HepG2 (cell line): ENCODE measurements around the gene PRUNE1. TPM values are rescaled to one million over a fixed set of nuclear protein-coding genes. Genes with fewer than 3 reads are reported as not detected.

Source experiments
- ARNTL ChIP-seq: sonication (generic); formaldehyde crosslinking; IDR thresholded peaks from 2 replicates; pipeline ENCODE4 v1.4.0; 2020; ENCODE audit warnings: mild to moderate bottlenecking, missing genetic modification reagents
- CSRNP1 ChIP-seq: sonication (generic); formaldehyde crosslinking; IDR thresholded peaks from 2 replicates; pipeline ENCODE4 v1.8.1; 2023; ENCODE audit warnings: mild to moderate bottlenecking, missing genetic modification reagents
- FOSL1 ChIP-seq: sonication (generic); formaldehyde crosslinking; IDR thresholded peaks from 2 replicates; pipeline ENCODE4 v1.9.0; 2021; ENCODE audit warnings: missing genetic modification reagents, borderline replicate concordance
- FOSL2 ChIP-seq: sonication (generic); formaldehyde crosslinking; IDR thresholded peaks from 2 replicates; pipeline ENCODE4 v1.4.0; 2020; ENCODE audit warnings: missing genetic modification reagents
- GZF1 ChIP-seq: sonication (generic); formaldehyde crosslinking; IDR thresholded peaks from 2 replicates; pipeline ENCODE4 v1.5.1; 2020; ENCODE audit warnings: mild to moderate bottlenecking, missing genetic modification reagents
- MAFF ChIP-seq: IDR thresholded peaks from 2 replicates; pipeline ENCODE4 v1.6.1; 2011; ENCODE audit warnings: low read depth, low read length, improper control_type of control experiment
- MEF2D ChIP-seq: sonication (generic); formaldehyde crosslinking; IDR thresholded peaks from 2 replicates; pipeline ENCODE4 v1.5.1; 2020; ENCODE audit warnings: mild to moderate bottlenecking, missing genetic modification reagents
- MIER3 ChIP-seq: IDR thresholded peaks from 2 replicates; pipeline ENCODE4 v1.6.1; 2016; ENCODE audit warnings: missing compliant biosample characterization, borderline replicate concordance
- MZF1 ChIP-seq: sonication (generic); formaldehyde crosslinking; IDR thresholded peaks from 2 replicates; pipeline ENCODE4 v1.8.1; 2023; ENCODE audit warnings: mild to moderate bottlenecking, missing genetic modification reagents, borderline replicate concordance
- NFE2 ChIP-seq: sonication (generic); formaldehyde crosslinking; IDR thresholded peaks from 2 replicates; pipeline ENCODE4 v1.4.0; 2020; ENCODE audit warnings: missing genetic modification reagents
- PAX8 ChIP-seq: sonication (generic); formaldehyde crosslinking; IDR thresholded peaks from 2 replicates; pipeline ENCODE4 v1.8.0; 2022; ENCODE audit warnings: mild to moderate bottlenecking, missing genetic modification reagents, borderline replicate concordance
- POLR2AphosphoS5 ChIP-seq: IDR thresholded peaks from 2 replicates; pipeline ENCODE4 v1.6.1; 2012; ENCODE audit warnings: low read depth, low read length
- PREB ChIP-seq: sonication (generic); formaldehyde crosslinking; IDR thresholded peaks from 2 replicates; pipeline ENCODE4 v1.4.0; 2020; ENCODE audit warnings: missing genetic modification reagents
- RAD21 ChIP-seq: fragments of 450-650 bp; formaldehyde crosslinking; IDR thresholded peaks from 2 replicates; pipeline ENCODE4 v1.5.0; 2020; ENCODE audit warnings: mild to moderate bottlenecking
- RCOR2 ChIP-seq: IDR thresholded peaks from 2 replicates; pipeline ENCODE4 v1.6.1; 2016; ENCODE audit warnings: missing biosample characterization, missing genetic modification reagents
- SMAD1 ChIP-seq: sonication (generic); formaldehyde crosslinking; IDR thresholded peaks from 2 replicates; pipeline ENCODE4 v1.4.0; 2020; ENCODE audit warnings: missing genetic modification reagents, low read depth, mild to moderate bottlenecking, borderline replicate concordance
- STAT6 ChIP-seq: sonication (generic); formaldehyde crosslinking; IDR thresholded peaks from 2 replicates; pipeline ENCODE4 v1.4.0; 2020; ENCODE audit warnings: missing genetic modification reagents, mild to moderate bottlenecking, borderline replicate concordance
- ZBTB8A ChIP-seq: sonication (generic); formaldehyde crosslinking; IDR thresholded peaks from 2 replicates; pipeline ENCODE4 v1.4.0; 2020; ENCODE audit warnings: mild to moderate bottlenecking, low read depth, missing genetic modification reagents, borderline replicate concordance
- ZNF124 ChIP-seq: sonication (generic); formaldehyde crosslinking; IDR thresholded peaks from 2 replicates; pipeline ENCODE4 v1.4.0; 2020; ENCODE audit warnings: missing genetic modification reagents
- ZNF3 ChIP-seq: IDR thresholded peaks from 2 replicates; pipeline ENCODE4 v1.7.0; 2017; ENCODE audit warnings: inconsistent platforms
- ZNF607 ChIP-seq: sonication (generic); formaldehyde crosslinking; IDR thresholded peaks from 2 replicates; pipeline ENCODE4 v1.5.1; 2020; ENCODE audit warnings: missing genetic modification reagents, mild to moderate bottlenecking, borderline replicate concordance
- ZNF615 ChIP-seq: sonication (generic); formaldehyde crosslinking; IDR thresholded peaks from 2 replicates; pipeline ENCODE4 v1.5.0; 2020; ENCODE audit warnings: mild to moderate bottlenecking, missing genetic modification reagents, borderline replicate concordance
- ZNF660 ChIP-seq: sonication (generic); formaldehyde crosslinking; IDR thresholded peaks from 2 replicates; pipeline ENCODE4 v1.5.1; 2020; ENCODE audit warnings: mild to moderate bottlenecking, low read depth, missing genetic modification reagents, borderline replicate concordance
- ZNF749 ChIP-seq: sonication (generic); formaldehyde crosslinking; IDR thresholded peaks from 2 replicates; pipeline ENCODE4 v1.8.0; 2022; ENCODE audit warnings: mild to moderate bottlenecking, missing genetic modification reagents, moderate library complexity, borderline replicate concordance
- ZNF776 ChIP-seq: sonication (generic); formaldehyde crosslinking; IDR thresholded peaks from 2 replicates; pipeline ENCODE4 v1.4.0; 2020; ENCODE audit warnings: mild to moderate bottlenecking, missing genetic modification reagents
- ZNF781 ChIP-seq: sonication (generic); formaldehyde crosslinking; IDR thresholded peaks from 2 replicates; pipeline ENCODE4 v1.5.1; 2020; ENCODE audit warnings: borderline replicate concordance, mild to moderate bottlenecking, missing genetic modification reagents; ENCODE audit errors: not compliant biosample characterization
- ZNF891 ChIP-seq: sonication (generic); formaldehyde crosslinking; IDR thresholded peaks from 2 replicates; pipeline ENCODE4 v1.5.0; 2020; ENCODE audit warnings: mild to moderate bottlenecking, missing genetic modification reagents
- polyA plus RNA-seq, 8 experiments: library from polyadenylated mRNA; depleted of rRNA in 3 of 8; stranded (reverse) in 7 of 8; unstranded in 1 of 8; fragments of >200 nt; fragmentation: Illumina TruSeq in 4 of 8; extraction: Trizol in 4 of 8; gene quantifications; 2 replicates each; pipeline versions ENCODE4 v1.2.1 to v1.2.3, GENCODE V29; 2011 to 2016; ENCODE audit warnings: low read depth in 4 of 8, missing spikeins in 1 of 8, mixed read lengths in 1 of 8; ENCODE audit not compliant: insufficient read depth in 1 of 8
- total RNA-seq, 5 experiments: library from RNA; depleted of rRNA; stranded (reverse); fragments of >200 nt; fragmentation: Illumina TruSeq; extraction: Trizol; gene quantifications; 2 replicates each; pipeline ENCODE4 v1.2.3, GENCODE V29; 2016; ENCODE audit warnings: low read depth in 1 of 5

PRUNE1 gene
- total and polyA plus RNA-seq, 2 of the 13 experiments (the other 11 are each of a cell fraction or from before 2014, with no cell fraction given): 19.0 to 31.9 TPM

- TF ChIP-seq STAT6: 0 out of 2 replicates have a peak, but pooled peaks have one; percentile 56
- TF ChIP-seq POLR2AphosphoS5: peak; percentile 44
- TF ChIP-seq ZNF776 (CRISPR knock-in tag): no peak
- TF ChIP-seq ZBTB8A (CRISPR knock-in tag): no peak
- TF ChIP-seq ZNF749 (CRISPR knock-in tag): no peak
- TF ChIP-seq ZNF3 (CRISPR knock-in tag): no peak
- no peak for TF ChIP-seq PREB (CRISPR knock-in tag)
- peak; percentile 71 for TF ChIP-seq FOSL2 (CRISPR knock-in tag)
- no peak for TF ChIP-seq ZNF124 (CRISPR knock-in tag)
- no peak for TF ChIP-seq ZNF660 (CRISPR knock-in tag)
- peak; percentile 41 for TF ChIP-seq ZNF781
- peak; percentile 55; the same call in 1 of the 2 replicates for TF ChIP-seq MIER3 (CRISPR knock-in tag)
- TF ChIP-seq FOSL1: no peak
- TF ChIP-seq PAX8 (CRISPR knock-in tag): no peak
- no peak for TF ChIP-seq CSRNP1 (CRISPR knock-in tag)
- TF ChIP-seq RCOR2: peak; percentile 81
- peak; percentile 58 for TF ChIP-seq MEF2D (CRISPR knock-in tag)
- no peak for TF ChIP-seq ARNTL
- TF ChIP-seq ZNF615: no peak
- no peak for TF ChIP-seq SMAD1 (CRISPR knock-in tag)
- no peak for TF ChIP-seq MZF1 (CRISPR knock-in tag)
- no peak for TF ChIP-seq NFE2 (CRISPR knock-in tag)
- TF ChIP-seq ZNF607 (CRISPR knock-in tag): no peak
- no peak for TF ChIP-seq ZNF891
- no peak for TF ChIP-seq RAD21 (CRISPR knock-in tag)
- no peak for TF ChIP-seq GZF1 (CRISPR knock-in tag)
- peak; percentile 47 for TF ChIP-seq MAFF
Measured at GRCh38 chr1:151012684-151013471, 4.6 kb downstream of the PRUNE1 start (continued).
